GM21447 (cell line): ENCODE results near the gene DISC1.
"Not testable (repeated sequence)": the region's sequence is repeated elsewhere in the genome, so short reads cannot be mapped to it uniquely, and the experiment has no call there.

ENCODE experiments used
- ATAC-seq: cut with Tn5 transposase; IDR thresholded peaks from one replicate; pipeline ENCODE4 v1.9.1; 2021; ENCODE audit not compliant: unreplicated experiment

The DISC1 gene

GRCh38 chr1:231872461-231872910, 245.9 kb downstream of the DISC1 start:
- no peak for ATAC-seq

- ATAC-seq: no peak
These were observed 252.1 kb downstream of the DISC1 start for GRCh38 chr1:231878737-231879136.

DNA sequence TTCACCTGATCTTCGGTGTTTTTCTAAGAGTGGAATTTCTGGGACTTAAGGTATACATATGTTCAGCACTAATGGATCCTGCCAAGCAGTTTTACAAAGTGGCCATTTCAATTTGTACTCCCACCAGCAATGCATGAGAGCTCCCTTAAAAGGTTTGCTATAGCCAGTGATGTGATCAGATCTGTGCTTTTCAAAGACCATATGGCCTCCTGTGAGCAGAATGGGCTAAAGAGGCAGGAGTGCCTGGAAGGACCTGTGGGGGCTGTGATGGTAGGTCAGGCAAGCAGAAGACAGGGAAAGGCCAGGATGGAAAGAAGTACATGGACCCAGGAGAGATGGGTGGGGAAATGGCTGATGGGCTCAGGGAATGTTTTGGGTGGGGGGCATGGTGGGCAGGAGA, 252.7 kb downstream of the DISC1 start:
- no peak for ATAC-seq

GRCh38 chr1:231882333-231882732, 255.7 kb downstream of the DISC1 start:
- ATAC-seq: no peak

GRCh38 chr1:231882790-231883189, 256.2 kb downstream of the DISC1 start:
- ATAC-seq: no peak

DNA sequence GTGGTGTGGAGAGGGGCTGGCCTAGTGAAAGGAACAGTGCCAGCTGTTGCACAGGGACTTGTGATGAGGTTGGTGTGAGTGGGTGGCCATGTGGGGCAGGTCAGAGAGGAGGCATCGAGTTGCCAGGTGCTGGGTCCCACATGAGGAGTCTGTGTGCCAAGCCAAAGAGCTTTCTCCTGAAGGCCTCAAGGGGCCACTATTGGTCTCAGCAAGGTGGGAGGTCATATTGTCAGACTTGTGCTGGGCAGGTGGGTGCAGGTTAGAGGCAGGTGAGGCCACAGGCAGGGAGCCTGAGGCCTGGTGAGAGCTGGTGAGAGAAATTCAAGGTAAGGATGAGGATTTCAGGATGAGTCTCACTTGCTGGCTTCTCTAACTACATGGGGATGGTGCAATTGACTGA, 256.8 kb downstream of the DISC1 start:
- ATAC-seq: no peak

DNA sequence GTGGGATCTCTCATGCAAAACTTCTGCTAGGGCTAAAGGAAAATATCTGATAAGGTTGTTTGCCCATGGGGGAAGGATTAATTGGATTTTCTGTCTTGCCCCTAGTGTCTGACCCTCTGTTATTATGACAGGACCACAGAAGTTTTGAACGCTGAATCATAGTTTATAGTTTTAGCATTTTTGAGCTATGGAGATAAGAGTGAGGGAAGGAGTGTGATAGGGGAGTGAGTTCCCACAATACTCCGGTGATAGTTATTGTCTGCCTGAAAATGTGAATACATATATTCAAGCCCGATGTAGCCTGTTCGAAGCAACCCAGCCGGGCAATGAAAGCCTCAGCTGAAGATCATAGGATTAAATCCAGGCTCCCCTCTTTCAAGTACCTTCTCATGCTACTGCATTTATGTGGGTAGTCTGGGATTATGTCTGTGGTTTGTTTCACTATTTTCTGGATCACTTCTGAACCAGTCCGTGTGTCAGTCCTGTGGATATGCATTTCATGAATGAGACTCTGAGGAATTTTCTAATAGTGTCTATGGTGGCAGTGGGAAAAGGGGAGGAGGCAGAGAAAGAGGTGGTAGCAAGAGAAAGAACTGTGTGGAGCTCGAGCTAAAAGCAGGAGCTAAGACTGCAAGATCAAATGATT, 258.7 kb downstream of the DISC1 start:
- ATAC-seq: no peak

- no peak for ATAC-seq
These were observed 260.6 kb downstream of the DISC1 start for GRCh38 chr1:231887166-231887565.

DNA sequence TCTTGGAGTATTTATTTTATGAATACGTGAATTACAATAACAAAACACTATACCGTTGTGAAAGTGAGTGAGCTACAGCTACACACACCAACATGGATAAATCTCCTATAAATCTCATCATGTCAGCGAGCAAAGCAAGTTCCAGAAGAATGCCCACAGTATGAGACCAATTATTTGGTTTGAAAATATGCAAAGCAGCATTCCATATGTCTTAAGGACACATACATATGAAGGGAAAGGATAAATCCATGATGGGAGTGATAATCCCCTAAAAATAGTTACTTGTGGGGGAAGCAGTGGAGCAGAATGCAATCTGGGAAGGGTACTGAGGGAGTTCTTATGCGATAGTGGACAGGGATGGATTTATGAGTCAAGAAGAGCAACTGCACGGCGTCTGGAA, 261.3 kb downstream of the DISC1 start:
- no peak for ATAC-seq

DNA sequence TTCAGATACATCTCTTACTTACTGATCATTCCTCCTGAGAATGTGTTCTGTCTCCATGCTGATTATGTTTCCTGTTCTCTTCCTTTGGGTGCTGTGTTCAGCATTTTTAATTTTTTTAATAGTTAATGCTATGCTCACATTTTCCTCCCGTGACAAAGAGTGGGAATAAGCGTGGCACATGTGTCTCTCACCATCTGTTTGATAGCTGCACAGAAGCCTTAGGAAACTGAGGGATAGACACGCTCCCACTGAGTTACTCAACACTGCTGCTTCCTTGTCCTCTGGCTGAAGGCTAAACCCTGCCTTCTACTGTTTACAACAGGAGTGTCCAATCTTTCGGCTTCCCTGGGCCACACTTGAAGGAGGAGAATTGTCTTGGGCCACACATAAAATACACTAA, 264.2 kb downstream of the DISC1 start:
- no peak for ATAC-seq

- no peak for ATAC-seq
These were observed 267.0 kb downstream of the DISC1 start for GRCh38 chr1:231893400-231894102.

- no peak for ATAC-seq
These were observed 270.2 kb downstream of the DISC1 start for GRCh38 chr1:231896806-231897205.

GRCh38 chr1:231899046-231899445, 272.5 kb downstream of the DISC1 start:
- ATAC-seq: no peak

GRCh38 chr1:231899713-231900435, 273.3 kb downstream of the DISC1 start:
- no peak for ATAC-seq

- ATAC-seq: no peak
These were observed 277.0 kb downstream of the DISC1 start for GRCh38 chr1:231903586-231904081.

- ATAC-seq: not testable (repeated sequence)
These were observed 280.7 kb downstream of the DISC1 start for GRCh38 chr1:231907310-231907709.

- no peak for ATAC-seq
These were observed 286.9 kb downstream of the DISC1 start for GRCh38 chr1:231913493-231913892.

GRCh38 chr1:231918239-231919015, 291.8 kb downstream of the DISC1 start:
- ATAC-seq: no peak

DNA sequence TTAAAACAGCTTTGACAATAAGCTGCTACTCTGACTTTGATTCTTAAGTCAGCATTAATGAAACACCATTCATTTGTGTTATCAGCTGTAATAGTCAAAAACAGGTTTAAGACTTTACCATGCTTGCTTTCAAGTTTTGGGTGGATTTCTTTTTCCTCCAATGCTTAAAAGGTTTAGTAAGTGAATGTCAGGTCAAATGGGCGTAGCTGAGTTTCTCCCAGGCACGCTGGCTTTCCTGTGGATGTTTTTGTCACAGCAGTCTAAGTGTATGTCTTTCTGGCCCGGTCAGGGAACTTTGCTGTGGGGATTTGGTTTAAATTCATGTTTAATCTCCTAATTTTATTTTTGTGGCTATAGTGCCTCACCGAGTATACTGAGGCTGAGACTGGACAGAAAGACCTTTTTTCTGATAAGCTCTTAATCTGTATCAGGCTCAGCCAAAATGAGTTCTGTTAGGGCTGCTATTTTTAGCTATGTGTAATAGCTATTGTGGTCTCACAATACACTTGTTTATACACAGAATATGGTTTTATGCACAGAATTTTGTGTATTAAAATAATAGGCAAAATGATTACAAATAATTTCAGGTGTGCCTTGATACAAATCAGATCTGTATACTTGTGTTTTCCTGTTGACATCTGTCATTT, 292.8 kb downstream of the DISC1 start:
- no peak for ATAC-seq

DNA sequence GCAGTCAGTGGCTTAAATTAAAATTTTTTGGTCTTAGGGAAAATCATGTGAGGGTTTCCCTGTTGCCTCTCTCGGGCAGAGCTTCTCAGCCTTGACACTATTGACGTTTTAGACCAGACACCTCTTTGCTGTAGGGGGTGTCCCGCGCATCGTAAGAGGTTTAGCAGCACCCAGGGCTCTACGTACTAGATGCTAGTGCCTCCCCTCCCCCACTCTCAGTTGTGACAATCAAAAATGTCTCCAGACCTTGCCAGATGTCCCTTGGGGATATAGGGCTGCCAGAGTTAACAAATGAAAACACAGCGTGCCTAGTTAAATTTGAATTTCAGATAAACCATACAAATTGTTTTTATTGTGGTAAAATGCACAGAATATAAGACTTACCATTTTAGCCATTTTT, 293.3 kb downstream of the DISC1 start:
- ATAC-seq: no peak
